ENCODE data around the gene C2orf92.

DNA sequence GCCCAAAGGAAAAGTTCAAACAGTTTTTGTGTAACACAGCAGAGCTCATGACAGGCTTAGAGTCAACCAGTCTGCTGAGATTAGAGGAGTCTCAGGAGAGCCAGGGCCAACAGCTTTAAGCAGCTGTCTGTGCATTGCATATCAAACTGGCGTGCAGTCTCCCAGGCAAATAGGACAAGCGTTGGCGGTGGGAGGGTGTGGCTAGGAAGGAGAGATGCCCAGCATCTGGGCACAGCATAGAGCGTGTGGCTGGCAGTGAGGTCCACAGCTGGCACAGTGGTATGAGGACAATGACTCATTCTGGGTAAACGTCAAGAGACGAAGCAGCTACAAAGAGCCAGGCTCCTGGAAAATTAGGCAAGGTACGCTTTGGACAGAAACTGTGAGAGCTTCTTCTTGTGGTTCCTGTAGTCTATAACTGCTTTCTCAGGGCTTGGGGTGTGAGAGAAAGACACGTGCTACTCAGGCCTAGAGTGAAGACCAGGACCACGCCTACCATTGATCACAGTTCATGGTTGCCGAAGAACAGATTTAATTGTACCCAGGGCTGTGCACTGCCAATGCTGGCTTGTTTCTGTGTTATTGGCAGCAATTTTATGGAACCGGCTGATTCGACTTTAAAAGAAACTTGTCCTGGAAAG lies 58.7 kb downstream of the C2orf92 start:
- TF ChIP-seq, protein P1, sequence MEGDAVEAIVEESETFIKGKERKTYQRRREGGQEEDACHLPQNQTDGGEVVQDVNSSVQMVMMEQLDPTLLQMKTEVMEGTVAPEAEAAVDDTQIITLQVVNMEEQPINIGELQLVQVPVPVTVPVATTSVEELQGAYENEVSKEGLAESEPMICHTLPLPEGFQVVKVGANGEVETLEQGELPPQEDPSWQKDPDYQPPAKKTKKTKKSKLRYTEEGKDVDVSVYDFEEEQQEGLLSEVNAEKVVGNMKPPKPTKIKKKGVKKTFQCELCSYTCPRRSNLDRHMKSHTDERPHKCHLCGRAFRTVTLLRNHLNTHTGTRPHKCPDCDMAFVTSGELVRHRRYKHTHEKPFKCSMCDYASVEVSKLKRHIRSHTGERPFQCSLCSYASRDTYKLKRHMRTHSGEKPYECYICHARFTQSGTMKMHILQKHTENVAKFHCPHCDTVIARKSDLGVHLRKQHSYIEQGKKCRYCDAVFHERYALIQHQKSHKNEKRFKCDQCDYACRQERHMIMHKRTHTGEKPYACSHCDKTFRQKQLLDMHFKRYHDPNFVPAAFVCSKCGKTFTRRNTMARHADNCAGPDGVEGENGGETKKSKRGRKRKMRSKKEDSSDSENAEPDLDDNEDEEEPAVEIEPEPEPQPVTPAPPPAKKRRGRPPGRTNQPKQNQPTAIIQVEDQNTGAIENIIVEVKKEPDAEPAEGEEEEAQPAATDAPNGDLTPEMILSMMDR (IDR thresholded peaks at IDR 0.05; ENCODE audit: low read depth, low read length, poor library complexity, severe bottlenecking): no peak
- no peak for TF ChIP-seq EZH2phosphoT487 (IDR thresholded peaks at IDR 0.05; ENCODE audit: borderline replicate concordance, low read length)
